HepG2 (cell line): ENCODE results near the gene ZNF287. TPM values are rescaled to one million over a fixed set of nuclear protein-coding genes. Genes with fewer than 3 reads are reported as not detected.

Experiments used
- ATF7-NPFF ChIP-seq: sonication (generic); formaldehyde crosslinking; IDR thresholded peaks from 2 replicates; pipeline ENCODE4 v1.8.1; 2023; ENCODE audit warnings: mild to moderate bottlenecking, low read depth, missing genetic modification reagents, moderate library complexity
- CAMTA2 ChIP-seq: sonication (generic); formaldehyde crosslinking; IDR thresholded peaks from 2 replicates; pipeline ENCODE4 v1.4.0; 2020; ENCODE audit warnings: mild to moderate bottlenecking, missing genetic modification reagents, borderline replicate concordance
- FIP1L1 ChIP-seq: fragments of 200-400 bp; formaldehyde crosslinking; IDR thresholded peaks from 2 replicates; pipeline ENCODE4 v1.6.1; 2018; ENCODE audit warnings: low read depth, mild to moderate bottlenecking, low read length, moderate library complexity, borderline replicate concordance; ENCODE audit not compliant: insufficient read depth
- GPN1 ChIP-seq: sonication (generic); formaldehyde crosslinking; IDR thresholded peaks from 2 replicates; pipeline ENCODE4 v1.5.1; 2020; ENCODE audit warnings: missing genetic modification reagents, borderline replicate concordance
- MED8 ChIP-seq: sonication (generic); formaldehyde crosslinking; IDR thresholded peaks from 2 replicates; pipeline ENCODE4 v1.8.1; 2023; ENCODE audit warnings: mild to moderate bottlenecking, missing genetic modification reagents; ENCODE audit not compliant: insufficient replicate concordance
- NCOA2 ChIP-seq: sonication (generic); formaldehyde crosslinking; IDR thresholded peaks from 2 replicates; pipeline ENCODE4 v1.8.0; 2022; ENCODE audit warnings: inconsistent platforms
- SNRNP70 ChIP-seq: fragments of 200-400 bp; formaldehyde crosslinking; IDR thresholded peaks from 2 replicates; pipeline ENCODE4 v1.6.1; 2017; ENCODE audit warnings: mild to moderate bottlenecking, low read depth, low read length, moderate library complexity
- TAF15 ChIP-seq: fragments of 200-400 bp; formaldehyde crosslinking; IDR thresholded peaks from one replicate; pipeline ENCODE4 v1.6.1; 2018; ENCODE audit warnings: mild to moderate bottlenecking, low read depth, low read length; ENCODE audit not compliant: poor library complexity, severe bottlenecking
- ZBTB20 ChIP-seq: sonication (generic); formaldehyde crosslinking; IDR thresholded peaks from 2 replicates; pipeline ENCODE4 v1.8.1; 2023; ENCODE audit warnings: missing genetic modification reagents, low read depth, mild to moderate bottlenecking, borderline replicate concordance
- ZNF234 ChIP-seq: sonication (generic); formaldehyde crosslinking; conservative IDR thresholded peaks from 2 replicates; pipeline ENCODE4 v1.5.1; 2020; ENCODE audit warnings: mild to moderate bottlenecking, missing genetic modification reagents
- ZNF670 ChIP-seq: sonication (generic); formaldehyde crosslinking; IDR thresholded peaks from 2 replicates; pipeline ENCODE4 v1.8.0; 2022; ENCODE audit warnings: mild to moderate bottlenecking, missing genetic modification reagents, borderline replicate concordance
- polyA plus RNA-seq, 8 experiments: library from polyadenylated mRNA; depleted of rRNA in 3 of 8; stranded (reverse) in 7 of 8; unstranded in 1 of 8; fragments of >200 nt; fragmentation: Illumina TruSeq in 4 of 8; extraction: Trizol in 4 of 8; gene quantifications; 2 replicates each; pipeline versions ENCODE4 v1.2.1 to v1.2.3, GENCODE V29; 2011 to 2016; ENCODE audit warnings: low read depth in 4 of 8, missing spikeins in 1 of 8, mixed read lengths in 1 of 8; ENCODE audit not compliant: insufficient read depth in 1 of 8
- total RNA-seq, 5 experiments: library from RNA; depleted of rRNA; stranded (reverse); fragments of >200 nt; fragmentation: Illumina TruSeq; extraction: Trizol; gene quantifications; 2 replicates each; pipeline ENCODE4 v1.2.3, GENCODE V29; 2016; ENCODE audit warnings: low read depth in 1 of 5
- TF ChIP-seq, protein P1 (sequence below): sonication (generic); formaldehyde crosslinking; IDR thresholded peaks from 2 replicates; pipeline ENCODE4 v1.9.0; 2022; ENCODE audit warnings: low read depth, missing genetic modification reagents
- TF ChIP-seq, protein P2 (sequence below): sonication (generic); formaldehyde crosslinking; IDR thresholded peaks from 2 replicates; pipeline ENCODE4 v1.4.0; 2020; ENCODE audit warnings: mild to moderate bottlenecking, missing genetic modification reagents
- TF ChIP-seq, protein P3 (sequence below), 2 experiments: fragments of 450-650 bp in 1 of 2; sonication (generic) in 1 of 2; formaldehyde crosslinking; IDR thresholded peaks; 2 replicates each; pipeline versions ENCODE4 v1.5.0 to v1.8.0; 2020 to 2022; ENCODE audit warnings: mild to moderate bottlenecking in 1 of 2, missing genetic modification reagents in 1 of 2
- TF ChIP-seq, protein P4 (sequence below): IDR thresholded peaks from 2 replicates; pipeline ENCODE4 v1.6.1; 2016; ENCODE audit warnings: missing biosample characterization, missing genetic modification reagents, low read depth

ZNF287 gene
- total and polyA plus RNA-seq, 2 of the 13 experiments (the other 11 are each of a cell fraction or from before 2014, with no cell fraction given), result 0.21 TPM; not detected in 1

DNA sequence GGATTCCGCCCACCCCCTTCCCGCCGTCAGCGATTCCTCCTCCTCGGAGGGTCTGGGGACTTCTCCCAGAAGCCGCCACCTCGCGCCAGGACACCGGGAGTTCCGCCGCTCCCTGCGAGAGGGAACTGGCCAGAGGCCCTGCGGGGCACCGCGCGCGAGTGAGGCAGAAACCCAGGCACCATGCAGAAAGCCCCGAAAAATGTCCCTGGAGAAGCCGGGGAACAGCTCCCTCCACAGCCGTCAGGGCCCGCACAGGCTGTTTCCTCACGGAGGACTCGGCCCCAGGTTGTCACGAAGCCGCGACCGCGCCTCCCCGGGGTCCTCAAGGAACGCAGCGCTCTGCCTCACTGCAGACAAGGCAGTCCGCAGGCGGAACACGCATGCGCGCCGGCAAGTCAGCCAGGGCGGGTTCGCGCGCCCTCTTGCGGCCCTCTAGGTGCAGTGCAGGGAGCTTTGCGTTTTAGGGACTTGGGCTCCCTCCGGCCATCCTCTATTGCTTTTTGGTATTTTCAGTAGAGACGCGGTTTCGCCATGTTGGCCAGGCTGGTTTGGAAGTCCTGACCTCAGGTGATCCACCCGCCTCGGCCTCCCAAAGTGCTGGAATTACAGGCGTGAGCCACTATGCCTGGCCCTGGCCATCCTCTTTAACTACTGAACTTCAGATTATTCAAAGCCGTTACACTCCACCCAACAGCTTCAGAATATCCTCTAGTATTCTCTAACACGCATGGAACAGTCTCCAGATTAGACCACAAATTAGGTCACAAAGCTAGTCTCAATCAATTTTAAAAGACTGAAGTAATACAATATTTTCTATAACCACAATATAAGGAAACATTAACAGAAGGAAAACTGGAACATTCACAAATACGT, 20.3 kb upstream of the ZNF287 start (continued):
- TF ChIP-seq TAF15, result no peak
- no peak for TF ChIP-seq GPN1
- TF ChIP-seq ATF7-NPFF (CRISPR knock-in tag), result no peak
- no peak for TF ChIP-seq FIP1L1
- TF ChIP-seq MED8 (CRISPR knock-in tag), result no peak
- TF ChIP-seq ZBTB20, result peak; percentile 40; the same call in 1 of the 2 replicates
- no peak for TF ChIP-seq SNRNP70
- TF ChIP-seq CAMTA2 (CRISPR knock-in tag), result no peak; the same call in 1 of the 2 replicates
- TF ChIP-seq ZNF234 (CRISPR knock-in tag), result 0 out of 2 replicates have a peak, but pooled peaks have one; percentile 46
- TF ChIP-seq, protein P1, sequence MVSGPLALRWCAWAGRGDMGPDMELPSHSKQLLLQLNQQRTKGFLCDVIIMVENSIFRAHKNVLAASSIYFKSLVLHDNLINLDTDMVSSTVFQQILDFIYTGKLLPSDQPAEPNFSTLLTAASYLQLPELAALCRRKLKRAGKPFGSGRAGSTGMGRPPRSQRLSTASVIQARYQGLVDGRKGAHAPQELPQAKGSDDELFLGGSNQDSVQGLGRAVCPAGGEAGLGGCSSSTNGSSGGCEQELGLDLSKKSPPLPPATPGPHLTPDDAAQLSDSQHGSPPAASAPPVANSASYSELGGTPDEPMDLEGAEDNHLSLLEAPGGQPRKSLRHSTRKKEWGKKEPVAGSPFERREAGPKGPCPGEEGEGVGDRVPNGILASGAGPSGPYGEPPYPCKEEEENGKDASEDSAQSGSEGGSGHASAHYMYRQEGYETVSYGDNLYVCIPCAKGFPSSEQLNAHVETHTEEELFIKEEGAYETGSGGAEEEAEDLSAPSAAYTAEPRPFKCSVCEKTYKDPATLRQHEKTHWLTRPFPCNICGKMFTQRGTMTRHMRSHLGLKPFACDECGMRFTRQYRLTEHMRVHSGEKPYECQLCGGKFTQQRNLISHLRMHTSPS (CRISPR knock-in tag), result no peak
- TF ChIP-seq, protein P2, sequence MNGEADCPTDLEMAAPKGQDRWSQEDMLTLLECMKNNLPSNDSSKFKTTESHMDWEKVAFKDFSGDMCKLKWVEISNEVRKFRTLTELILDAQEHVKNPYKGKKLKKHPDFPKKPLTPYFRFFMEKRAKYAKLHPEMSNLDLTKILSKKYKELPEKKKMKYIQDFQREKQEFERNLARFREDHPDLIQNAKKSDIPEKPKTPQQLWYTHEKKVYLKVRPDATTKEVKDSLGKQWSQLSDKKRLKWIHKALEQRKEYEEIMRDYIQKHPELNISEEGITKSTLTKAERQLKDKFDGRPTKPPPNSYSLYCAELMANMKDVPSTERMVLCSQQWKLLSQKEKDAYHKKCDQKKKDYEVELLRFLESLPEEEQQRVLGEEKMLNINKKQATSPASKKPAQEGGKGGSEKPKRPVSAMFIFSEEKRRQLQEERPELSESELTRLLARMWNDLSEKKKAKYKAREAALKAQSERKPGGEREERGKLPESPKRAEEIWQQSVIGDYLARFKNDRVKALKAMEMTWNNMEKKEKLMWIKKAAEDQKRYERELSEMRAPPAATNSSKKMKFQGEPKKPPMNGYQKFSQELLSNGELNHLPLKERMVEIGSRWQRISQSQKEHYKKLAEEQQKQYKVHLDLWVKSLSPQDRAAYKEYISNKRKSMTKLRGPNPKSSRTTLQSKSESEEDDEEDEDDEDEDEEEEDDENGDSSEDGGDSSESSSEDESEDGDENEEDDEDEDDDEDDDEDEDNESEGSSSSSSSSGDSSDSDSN (CRISPR knock-in tag), result peak; percentile 54
- no peak for TF ChIP-seq NCOA2 (CRISPR knock-in tag)
- TF ChIP-seq, protein P3, sequence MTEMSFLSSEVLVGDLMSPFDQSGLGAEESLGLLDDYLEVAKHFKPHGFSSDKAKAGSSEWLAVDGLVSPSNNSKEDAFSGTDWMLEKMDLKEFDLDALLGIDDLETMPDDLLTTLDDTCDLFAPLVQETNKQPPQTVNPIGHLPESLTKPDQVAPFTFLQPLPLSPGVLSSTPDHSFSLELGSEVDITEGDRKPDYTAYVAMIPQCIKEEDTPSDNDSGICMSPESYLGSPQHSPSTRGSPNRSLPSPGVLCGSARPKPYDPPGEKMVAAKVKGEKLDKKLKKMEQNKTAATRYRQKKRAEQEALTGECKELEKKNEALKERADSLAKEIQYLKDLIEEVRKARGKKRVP (CRISPR knock-in tag; IDR thresholded peaks at IDR 0.05), result no peak
- TF ChIP-seq, protein P4, sequence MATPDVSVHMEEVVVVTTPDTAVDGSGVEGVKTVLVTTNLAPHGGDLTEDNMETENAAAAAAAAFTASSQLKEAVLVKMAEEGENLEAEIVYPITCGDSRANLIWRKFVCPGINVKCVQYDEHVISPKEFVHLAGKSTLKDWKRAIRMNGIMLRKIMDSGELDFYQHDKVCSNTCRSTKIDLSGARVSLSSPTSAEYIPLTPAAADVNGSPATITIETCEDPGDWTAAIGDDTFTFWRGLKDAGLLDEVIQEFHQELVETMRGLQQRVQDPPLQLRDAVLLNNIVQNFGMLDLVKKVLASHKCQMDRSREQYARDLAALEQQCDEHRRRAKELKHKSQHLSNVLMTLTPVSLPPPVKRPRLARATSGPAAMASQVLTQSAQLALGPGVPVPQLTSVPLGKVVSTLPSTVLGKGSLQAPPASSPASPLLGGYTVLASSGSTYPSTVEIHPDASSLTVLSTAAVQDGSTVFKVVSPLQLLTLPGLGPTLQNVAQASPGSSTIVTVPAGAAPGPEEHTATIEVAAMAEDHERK, result no peak
- no peak for TF ChIP-seq ZNF670 (CRISPR knock-in tag)
